Loucy (cell line): ENCODE data around the gene IPO5.

Experiments used
- H2AFZ ChIP-seq: fragments of 200-600 bp; sonication (generic); 2 replicates; pipeline ENCODE4 v1.6.0; 2016; ENCODE audit warnings: antibody characterized with exemption, mild to moderate bottlenecking, low read length, moderate library complexity
- H3F3A ChIP-seq: fragments of 200-600 bp; 2 replicates; pipeline ENCODE4 v1.6.0; 2016; ENCODE audit warnings: antibody characterized with exemption, low read depth, mild to moderate bottlenecking
- H3K27me3 ChIP-seq: fragments of 200-600 bp; sonication (generic); 2 replicates; pipeline ENCODE4 v1.6.1; 2014; ENCODE audit warnings: low read length, mild to moderate bottlenecking; ENCODE audit not compliant: insufficient read depth, poor library complexity, severe bottlenecking
- H3K36me3 ChIP-seq: fragments of 200-600 bp; sonication (generic); 2 replicates; pipeline ENCODE4 v1.6.1; 2016; ENCODE audit warnings: low read length; ENCODE audit not compliant: insufficient read depth
- H3K4me1 ChIP-seq: fragments of 200-600 bp; sonication (generic); 2 replicates; pipeline ENCODE4 v1.5.1; 2014; ENCODE audit warnings: low read length, mild to moderate bottlenecking; ENCODE audit not compliant: insufficient read depth, poor library complexity, severe bottlenecking
- H3K4me2 ChIP-seq: fragments of 200-600 bp; sonication (generic); 2 replicates; pipeline ENCODE4 v1.6.0; 2014; ENCODE audit warnings: antibody characterized with exemption, low read length, low read depth, mild to moderate bottlenecking; ENCODE audit not compliant: poor library complexity, severe bottlenecking
- H3K4me3 ChIP-seq: fragments of 200-600 bp; sonication (generic); 2 replicates; pipeline ENCODE4 v1.5.1; 2014; ENCODE audit warnings: low read length, mild to moderate bottlenecking, mixed read lengths; ENCODE audit not compliant: poor library complexity, severe bottlenecking
- H3K79me2 ChIP-seq: fragments of 200-600 bp; sonication (generic); 2 replicates; pipeline ENCODE4 v1.6.1; 2014; ENCODE audit warnings: low read length; ENCODE audit not compliant: insufficient read depth
- H3K9ac ChIP-seq: fragments of 200-600 bp; sonication (generic); 2 replicates; pipeline ENCODE4 v1.6.0; 2014; ENCODE audit warnings: mild to moderate bottlenecking, low read depth, low read length, moderate library complexity; ENCODE audit not compliant: poor library complexity, severe bottlenecking
- H3K9me2 ChIP-seq: fragments of 200-600 bp; sonication (generic); replicated peaks from 2 replicates; pipeline ENCODE4 v1.6.1; 2016; ENCODE audit warnings: low read depth, low read length, mixed read lengths
- H3K9me3 ChIP-seq: fragments of 200-600 bp; sonication (generic); 2 replicates; pipeline ENCODE4 v1.6.1; 2014; ENCODE audit warnings: mild to moderate bottlenecking, antibody characterized with exemption, low read length, low read depth; ENCODE audit not compliant: insufficient read depth
- H4K20me1 ChIP-seq: fragments of 200-600 bp; sonication (generic); 2 replicates; pipeline ENCODE4 v1.6.0; 2014; ENCODE audit warnings: antibody characterized with exemption, low read length, mild to moderate bottlenecking; ENCODE audit not compliant: insufficient read depth, poor library complexity, severe bottlenecking
- EZH2phosphoT487 ChIP-seq: fragments of 200-600 bp; IDR thresholded peaks from 2 replicates; pipeline ENCODE4 v1.6.1; 2018; ENCODE audit warnings: antibody characterized with exemption, mild to moderate bottlenecking, moderate library complexity, borderline replicate concordance
- TF ChIP-seq, protein P1 (sequence below): fragments of 200-600 bp; sonication (generic); conservative IDR thresholded peaks from 2 replicates; pipeline ENCODE4 v1.5.1; 2014; ENCODE audit warnings: mild to moderate bottlenecking, antibody characterized with exemption, low read length

Gene IPO5

GRCh38 chr13:98022210-98022609, 68.7 kb downstream of the IPO5 start:
- no peak for TF ChIP-seq EZH2phosphoT487

DNA sequence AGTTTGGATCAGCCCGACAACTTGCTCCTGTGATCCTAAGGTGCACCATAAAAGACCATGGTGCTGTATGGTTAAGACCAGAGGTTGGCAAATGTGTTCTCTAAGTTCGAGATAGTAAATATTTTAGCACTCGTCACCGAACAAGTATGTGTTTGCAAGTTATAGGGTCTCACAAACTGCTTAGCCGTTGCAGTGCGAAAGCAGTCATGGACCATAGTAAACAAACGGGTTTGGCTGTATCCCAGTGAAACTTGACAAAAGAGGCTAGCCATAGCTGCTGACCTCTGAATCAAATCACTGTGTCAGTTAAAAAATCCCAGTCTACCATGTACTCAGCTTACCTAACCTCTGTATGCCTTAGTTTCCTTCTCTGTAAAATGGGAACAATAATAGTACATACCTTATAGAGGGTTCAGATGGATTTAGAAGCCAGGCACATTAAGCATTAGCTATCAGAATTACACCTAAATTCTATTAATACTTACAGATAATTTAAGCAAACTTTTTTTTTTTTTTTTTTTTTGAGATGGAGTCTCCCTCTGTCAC, 72.1 kb downstream of the IPO5 start:
- no peaks in the 10 kb centered on the region for H3K9me2 ChIP-seq
- no peak overlapping the region for H3K9ac ChIP-seq
- no peaks in the 10 kb centered on the region for H4K20me1 ChIP-seq
- peaks cover 28% of the 10 kb centered on the region; the same call in 1 of the 2 replicates for H3K36me3 ChIP-seq
- no peaks in the 10 kb centered on the region for H3K27me3 ChIP-seq
- no peaks in the 10 kb centered on the region for H3K4me1 ChIP-seq
- H2AFZ ChIP-seq: no peak overlapping the region
- H3K4me2 ChIP-seq: no peak overlapping the region
- no peak overlapping the region for H3K4me3 ChIP-seq
- no peaks in the 10 kb centered on the region for H3F3A ChIP-seq
- no peaks in the 10 kb centered on the region for H3K9me3 ChIP-seq
- H3K79me2 ChIP-seq: no peaks in the 10 kb centered on the region
- TF ChIP-seq EZH2phosphoT487: no peak
- TF ChIP-seq, protein P1, sequence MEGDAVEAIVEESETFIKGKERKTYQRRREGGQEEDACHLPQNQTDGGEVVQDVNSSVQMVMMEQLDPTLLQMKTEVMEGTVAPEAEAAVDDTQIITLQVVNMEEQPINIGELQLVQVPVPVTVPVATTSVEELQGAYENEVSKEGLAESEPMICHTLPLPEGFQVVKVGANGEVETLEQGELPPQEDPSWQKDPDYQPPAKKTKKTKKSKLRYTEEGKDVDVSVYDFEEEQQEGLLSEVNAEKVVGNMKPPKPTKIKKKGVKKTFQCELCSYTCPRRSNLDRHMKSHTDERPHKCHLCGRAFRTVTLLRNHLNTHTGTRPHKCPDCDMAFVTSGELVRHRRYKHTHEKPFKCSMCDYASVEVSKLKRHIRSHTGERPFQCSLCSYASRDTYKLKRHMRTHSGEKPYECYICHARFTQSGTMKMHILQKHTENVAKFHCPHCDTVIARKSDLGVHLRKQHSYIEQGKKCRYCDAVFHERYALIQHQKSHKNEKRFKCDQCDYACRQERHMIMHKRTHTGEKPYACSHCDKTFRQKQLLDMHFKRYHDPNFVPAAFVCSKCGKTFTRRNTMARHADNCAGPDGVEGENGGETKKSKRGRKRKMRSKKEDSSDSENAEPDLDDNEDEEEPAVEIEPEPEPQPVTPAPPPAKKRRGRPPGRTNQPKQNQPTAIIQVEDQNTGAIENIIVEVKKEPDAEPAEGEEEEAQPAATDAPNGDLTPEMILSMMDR: no peak

More at GRCh38 chr13:98022210-98022609, 68.7 kb downstream of the IPO5 start:
- Histone ChIP-seq H3K4me3 (no peak overlapping the region), H3K4me2 (no peak overlapping the region), H3K36me3 (peaks cover 58% of the 10 kb centered on the region), H3K27me3 (no peaks in the 10 kb centered on the region), H3K4me1 (no peaks in the 10 kb centered on the region), H3K79me2 (no peaks in the 10 kb centered on the region), H4K20me1 (no peaks in the 10 kb centered on the region), H3F3A (no peaks in the 10 kb centered on the region), H3K9me3 (no peaks in the 10 kb centered on the region), H3K9me2 (no peaks in the 10 kb centered on the region), H2AFZ (no peak overlapping the region), H3K9ac (no peak overlapping the region)

- Histone ChIP-seq H3K9ac (no peak overlapping the region), H3F3A (no peaks in the 10 kb centered on the region), H3K36me3 (peaks cover 20% of the 10 kb centered on the region; the same call in 1 of the 2 replicates), H2AFZ (no peak overlapping the region), H3K27me3 (no peaks in the 10 kb centered on the region), H4K20me1 (no peaks in the 10 kb centered on the region), H3K79me2 (no peaks in the 10 kb centered on the region), H3K4me1 (no peaks in the 10 kb centered on the region), H3K4me3 (no peak overlapping the region), H3K4me2 (no peak overlapping the region), H3K9me3 (no peaks in the 10 kb centered on the region), H3K9me2 (no peaks in the 10 kb centered on the region)
- TF ChIP-seq EZH2phosphoT487: no peak
- TF ChIP-seq, protein P1: no peak
These were observed 73.0 kb downstream of the IPO5 start for GRCh38 chr13:98026457-98026857.

DNA sequence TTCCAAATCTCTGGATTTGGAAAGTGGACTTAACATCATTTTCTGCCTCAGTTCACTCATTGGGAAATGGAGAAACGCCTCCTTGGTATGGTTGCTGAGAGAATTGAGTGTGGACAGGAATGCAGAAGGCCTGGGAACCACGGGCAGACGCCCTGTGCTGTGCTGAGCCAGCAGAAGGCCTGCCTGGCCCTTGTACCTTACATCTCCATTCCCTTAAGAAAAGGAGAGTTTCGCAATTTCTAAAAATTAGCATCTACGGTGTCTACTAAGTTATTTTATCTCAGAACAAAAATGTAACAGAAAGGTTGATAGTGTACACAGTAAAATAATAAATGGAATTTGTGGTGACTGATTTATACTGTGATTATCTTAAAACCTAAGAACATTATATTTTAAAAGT, 78.7 kb downstream of the IPO5 start:
- Histone ChIP-seq H3K9ac (no peak overlapping the region), H3K4me1 (no peaks in the 10 kb centered on the region), H3F3A (no peaks in the 10 kb centered on the region), H3K79me2 (no peaks in the 10 kb centered on the region), H2AFZ (no peak overlapping the region), H4K20me1 (no peaks in the 10 kb centered on the region), H3K27me3 (no peaks in the 10 kb centered on the region), H3K36me3 (no peaks in the 10 kb centered on the region), H3K9me2 (no peaks in the 10 kb centered on the region), H3K4me2 (no peak overlapping the region), H3K9me3 (no peaks in the 10 kb centered on the region), H3K4me3 (no peak overlapping the region)
- TF ChIP-seq, protein P1: no peak
- no peak for TF ChIP-seq EZH2phosphoT487
